HCT116 (cell line): ENCODE data around the gene PHACTR1. TPM values are rescaled to one million over a fixed set of nuclear protein-coding genes. Genes with fewer than 3 reads are reported as not detected.

Experiments
- ATAC-seq: fragments of 200-7000 bp; cut with Tn5 transposase; 2 replicates; pipeline ENCODE4 v1.9.1; 2020; ENCODE audit warnings: mild to moderate bottlenecking, moderate library complexity
- BruUV-seq: library from RNA; stranded (reverse); fragments of 400-500 nt; replicated peaks from 2 replicates; lab custom pipeline; 2021; lab: Mats Ljungman, UMichigan
- CTCF ChIA-PET: fragments of 300-600 bp; sonication (Branson Sonifier 250); formaldehyde crosslinking; loops from one replicate; lab custom pipeline; 2021; ENCODE audit warnings: antibody characterized with exemption; lab: Charles Lee
- POLR2A ChIA-PET: fragments of 300-600, 350-600 bp; sonication (Branson Sonifier 250); formaldehyde crosslinking; loops from one replicate; lab custom pipeline; 2021; ENCODE audit warnings: antibody characterized with exemption; lab: Charles Lee
- RAD21 ChIA-PET, 2 experiments: fragments of 300-600 bp; sonication (Branson Sonifier 250); formaldehyde crosslinking; loops; one replicate each; lab custom pipeline; 2023; ENCODE audit warnings: low total read pairs in 2 of 2; ENCODE audit not compliant: uncharacterized antibody in 2 of 2, unreplicated experiment in 2 of 2, low non-redundant PET in 1 of 2; lab: Charles Lee
- DNase-seq: peaks from one replicate; pipeline ENCODE4 v3.0.0-alpha.2; 2010; ENCODE audit warnings: low read depth, low spot score
- H2AFZ ChIP-seq: fragments of 200-600 bp; shearing (Covaris generic), sonication (generic); 2 replicates; pipeline ENCODE4 v1.6.1; 2017; ENCODE audit warnings: low read depth, mixed run types, mixed read lengths, antibody characterized with exemption, low read length; ENCODE audit not compliant: poor library complexity, severe bottlenecking
- H3K27ac ChIP-seq: 2 replicates; pipeline ENCODE4 v1.5.1; 2012; ENCODE audit warnings: low read depth, low read length
- H3K27me3 ChIP-seq: fragments of 200-600 bp; sonication (generic); 2 replicates; pipeline ENCODE4 v1.6.1; 2016; ENCODE audit warnings: mixed run types, low read length, mixed read lengths; ENCODE audit not compliant: insufficient read depth
- H3K36me3 ChIP-seq, 2 experiments: fragments of 200-500 bp in 1 of 2; fragments of 200-600 bp in 1 of 2; sonication (Bioruptor generic) in 1 of 2; sonication (generic) in 1 of 2; 2 replicates each; pipeline versions ENCODE4 v1.5.1 to v1.6.1; 2014 to 2016; ENCODE audit warnings: low read length in 2 of 2, inconsistent platforms in 1 of 2, mixed read lengths in 1 of 2, mixed run types in 1 of 2; ENCODE audit not compliant: insufficient read depth in 2 of 2, control insufficient read depth in 1 of 2
- H3K4me1 ChIP-seq, 2 experiments: fragments of 200-600 bp in 1 of 2; sonication (generic) in 1 of 2; 2 replicates each; pipeline versions ENCODE4 v1.5.1 to v1.6.1; 2012 to 2017; ENCODE audit warnings: low read length in 2 of 2, inconsistent platforms in 1 of 2, mild to moderate bottlenecking in 1 of 2, mixed read lengths in 1 of 2, mixed run types in 1 of 2, moderate library complexity in 1 of 2; ENCODE audit not compliant: insufficient read depth in 2 of 2, control insufficient read depth in 1 of 2
- H3K4me2 ChIP-seq: fragments of 200-600 bp; sonication (generic); 2 replicates; pipeline ENCODE4 v1.6.1; 2017; ENCODE audit warnings: mixed run types, low read length, mixed read lengths
- H3K4me3 ChIP-seq, 2 experiments: fragments of 200-600 bp in 1 of 2; sonication (generic) in 1 of 2; replicated peaks in 1 of 2; 2 replicates each; pipeline ENCODE4 v1.5.1; 2011 to 2016; ENCODE audit warnings: low read length in 2 of 2, control low read depth in 1 of 2, low read depth in 1 of 2, mild to moderate bottlenecking in 1 of 2, mixed read lengths in 1 of 2, mixed run types in 1 of 2
- H3K79me2 ChIP-seq: fragments of 200-600 bp; sonication (generic); 2 replicates; pipeline ENCODE4 v1.6.1; 2017; ENCODE audit warnings: mild to moderate bottlenecking, mixed run types, low read length, moderate library complexity, mixed read lengths; ENCODE audit not compliant: insufficient read depth
- H3K9ac ChIP-seq: fragments of 200-600 bp; sonication (generic); 2 replicates; pipeline ENCODE4 v1.6.1; 2016; ENCODE audit warnings: low read length, mixed read lengths
- H3K9me2 ChIP-seq: fragments of 200-600 bp; sonication (generic), shearing (Covaris generic); 2 replicates; pipeline ENCODE4 v1.6.1; 2017; ENCODE audit warnings: mixed run types, mild to moderate bottlenecking, moderate library complexity; ENCODE audit not compliant: insufficient read depth
- H3K9me3 ChIP-seq, 2 experiments: fragments of 200-500 bp in 1 of 2; fragments of 200-600 bp in 1 of 2; sonication (Bioruptor generic) in 1 of 2; sonication (generic) in 1 of 2; 2 replicates each; pipeline ENCODE4 v1.6.1; 2014 to 2017; ENCODE audit warnings: low read length in 2 of 2, mixed read lengths in 2 of 2, inconsistent platforms in 1 of 2, low read depth in 1 of 2, mild to moderate bottlenecking in 1 of 2, mixed run types in 1 of 2, moderate library complexity in 1 of 2; ENCODE audit not compliant: control insufficient read depth in 1 of 2, insufficient read depth in 1 of 2
- H4K20me1 ChIP-seq: fragments of 200-600 bp; sonication (generic), shearing (Covaris generic); 2 replicates; pipeline ENCODE4 v1.6.1; 2017; ENCODE audit warnings: mixed run types, mild to moderate bottlenecking, moderate library complexity; ENCODE audit not compliant: insufficient read depth
- ATF3 ChIP-seq: IDR thresholded peaks from 2 replicates; pipeline ENCODE4 v1.6.1; 2012
- CBX3 ChIP-seq: IDR thresholded peaks from 2 replicates; pipeline ENCODE4 v1.6.1; 2012; ENCODE audit warnings: low read depth
- CEBPB ChIP-seq: IDR thresholded peaks from 2 replicates; pipeline ENCODE4 v1.6.1; 2012; ENCODE audit warnings: low read depth
- ELF1 ChIP-seq: IDR thresholded peaks from 2 replicates; pipeline ENCODE4 v1.6.1; 2012; ENCODE audit warnings: low read depth, borderline replicate concordance
- FOSL1 ChIP-seq: IDR thresholded peaks from 2 replicates; pipeline ENCODE4 v1.6.1; 2012; ENCODE audit warnings: low read depth
- JUND ChIP-seq: IDR thresholded peaks from 2 replicates; pipeline ENCODE4 v1.6.1; 2012
- POLR2A ChIP-seq: IDR thresholded peaks from 2 replicates; pipeline ENCODE4 v1.7.0; 2011; ENCODE audit warnings: borderline replicate concordance; ENCODE audit not compliant: insufficient read depth, insufficient read length; ENCODE audit errors: extremely low read depth
- RAD21 ChIP-seq: IDR thresholded peaks from 2 replicates; pipeline ENCODE4 v1.6.1; 2012; ENCODE audit warnings: low read depth, mild to moderate bottlenecking
- SP1 ChIP-seq: IDR thresholded peaks from 2 replicates; pipeline ENCODE4 v1.6.1; 2012; ENCODE audit warnings: low read depth
- SRF ChIP-seq: IDR thresholded peaks from 2 replicates; pipeline ENCODE4 v1.6.1; 2012; ENCODE audit warnings: low read depth
- YY1 ChIP-seq: IDR thresholded peaks from 2 replicates; pipeline ENCODE4 v1.6.1; 2011; ENCODE audit warnings: low read length, low read depth, moderate library complexity, mild to moderate bottlenecking; ENCODE audit not compliant: insufficient replicate concordance; ENCODE audit errors: extremely low read depth
- ZNF274 ChIP-seq: fragments of 200-500 bp; sonication (Bioruptor generic); IDR thresholded peaks from 2 replicates; pipeline ENCODE4 v1.6.1; 2014; ENCODE audit warnings: mild to moderate bottlenecking, low read depth, low read length, inconsistent platforms
- intact Hi-C: fragments of 100-400 bp; cut with micrococcal nuclease; formaldehyde crosslinking; loops from 2 replicates; pipeline ENCODE4 v1.10.0; 2022
- total RNA-seq: library from RNA; stranded (reverse); gene quantifications from one replicate; pipeline ENCODE4 v1.2.1, GENCODE V29; 2021; ENCODE audit not compliant: unreplicated experiment
- TF ChIP-seq, protein P1 (sequence below): IDR thresholded peaks from 2 replicates; pipeline ENCODE4 v1.6.1; 2012; ENCODE audit warnings: low read depth
- TF ChIP-seq, protein P2 (sequence below): IDR thresholded peaks from 2 replicates; pipeline ENCODE4 v1.6.1; 2011; ENCODE audit warnings: mild to moderate bottlenecking, low read length, moderate library complexity; ENCODE audit not compliant: insufficient replicate concordance; ENCODE audit errors: extremely low read depth

The PHACTR1 gene
- total RNA-seq, 1 experiment from 2014 or later: 0.17 TPM

GRCh38 chr6:13141387-13141786, 424.8 kb downstream of the PHACTR1 start:
- ChIA-PET CTCF (no interaction called here), POLR2A (no interaction called here), RAD21 (no interaction called here)
- no peak overlapping the region for H3K4me2 ChIP-seq
- no peak for DNase-seq
- H3K27ac ChIP-seq: no peak overlapping the region
- ATAC-seq: no peak
- H3K4me3 ChIP-seq: no peak overlapping the region
- H2AFZ ChIP-seq: no peak overlapping the region
- no peak for TF ChIP-seq ZNF274
- TF ChIP-seq FOSL1: no peak
- no peak for TF ChIP-seq RAD21
- TF ChIP-seq ELF1: no peak
- TF ChIP-seq POLR2A: no peak
- TF ChIP-seq CBX3: no peak
- no peak for TF ChIP-seq YY1
- TF ChIP-seq SP1: no peak
- TF ChIP-seq, protein P1, sequence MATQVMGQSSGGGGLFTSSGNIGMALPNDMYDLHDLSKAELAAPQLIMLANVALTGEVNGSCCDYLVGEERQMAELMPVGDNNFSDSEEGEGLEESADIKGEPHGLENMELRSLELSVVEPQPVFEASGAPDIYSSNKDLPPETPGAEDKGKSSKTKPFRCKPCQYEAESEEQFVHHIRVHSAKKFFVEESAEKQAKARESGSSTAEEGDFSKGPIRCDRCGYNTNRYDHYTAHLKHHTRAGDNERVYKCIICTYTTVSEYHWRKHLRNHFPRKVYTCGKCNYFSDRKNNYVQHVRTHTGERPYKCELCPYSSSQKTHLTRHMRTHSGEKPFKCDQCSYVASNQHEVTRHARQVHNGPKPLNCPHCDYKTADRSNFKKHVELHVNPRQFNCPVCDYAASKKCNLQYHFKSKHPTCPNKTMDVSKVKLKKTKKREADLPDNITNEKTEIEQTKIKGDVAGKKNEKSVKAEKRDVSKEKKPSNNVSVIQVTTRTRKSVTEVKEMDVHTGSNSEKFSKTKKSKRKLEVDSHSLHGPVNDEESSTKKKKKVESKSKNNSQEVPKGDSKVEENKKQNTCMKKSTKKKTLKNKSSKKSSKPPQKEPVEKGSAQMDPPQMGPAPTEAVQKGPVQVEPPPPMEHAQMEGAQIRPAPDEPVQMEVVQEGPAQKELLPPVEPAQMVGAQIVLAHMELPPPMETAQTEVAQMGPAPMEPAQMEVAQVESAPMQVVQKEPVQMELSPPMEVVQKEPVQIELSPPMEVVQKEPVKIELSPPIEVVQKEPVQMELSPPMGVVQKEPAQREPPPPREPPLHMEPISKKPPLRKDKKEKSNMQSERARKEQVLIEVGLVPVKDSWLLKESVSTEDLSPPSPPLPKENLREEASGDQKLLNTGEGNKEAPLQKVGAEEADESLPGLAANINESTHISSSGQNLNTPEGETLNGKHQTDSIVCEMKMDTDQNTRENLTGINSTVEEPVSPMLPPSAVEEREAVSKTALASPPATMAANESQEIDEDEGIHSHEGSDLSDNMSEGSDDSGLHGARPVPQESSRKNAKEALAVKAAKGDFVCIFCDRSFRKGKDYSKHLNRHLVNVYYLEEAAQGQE: no peak
- no peak for TF ChIP-seq SRF
- no peak for TF ChIP-seq JUND
- TF ChIP-seq CEBPB: no peak
- TF ChIP-seq ATF3: no peak
- TF ChIP-seq, protein P2, sequence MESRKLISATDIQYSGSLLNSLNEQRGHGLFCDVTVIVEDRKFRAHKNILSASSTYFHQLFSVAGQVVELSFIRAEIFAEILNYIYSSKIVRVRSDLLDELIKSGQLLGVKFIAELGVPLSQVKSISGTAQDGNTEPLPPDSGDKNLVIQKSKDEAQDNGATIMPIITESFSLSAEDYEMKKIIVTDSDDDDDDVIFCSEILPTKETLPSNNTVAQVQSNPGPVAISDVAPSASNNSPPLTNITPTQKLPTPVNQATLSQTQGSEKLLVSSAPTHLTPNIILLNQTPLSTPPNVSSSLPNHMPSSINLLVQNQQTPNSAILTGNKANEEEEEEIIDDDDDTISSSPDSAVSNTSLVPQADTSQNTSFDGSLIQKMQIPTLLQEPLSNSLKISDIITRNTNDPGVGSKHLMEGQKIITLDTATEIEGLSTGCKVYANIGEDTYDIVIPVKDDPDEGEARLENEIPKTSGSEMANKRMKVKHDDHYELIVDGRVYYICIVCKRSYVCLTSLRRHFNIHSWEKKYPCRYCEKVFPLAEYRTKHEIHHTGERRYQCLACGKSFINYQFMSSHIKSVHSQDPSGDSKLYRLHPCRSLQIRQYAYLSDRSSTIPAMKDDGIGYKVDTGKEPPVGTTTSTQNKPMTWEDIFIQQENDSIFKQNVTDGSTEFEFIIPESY: no peak
- TF ChIP-seq, all 23 proteins: peak for 0
- Histone ChIP-seq H3K27me3 (peaks cover 43% of the 10 kb centered on the region; the same call in 1 of the 2 replicates), H3K9ac (no peak overlapping the region), H3K9me3 (no peaks in the 10 kb centered on the region), H3K4me1 (no peaks in the 10 kb centered on the region), H3K9me2 (no peaks in the 10 kb centered on the region), H3K79me2 (no peaks in the 10 kb centered on the region), H3K36me3 (no peaks in the 10 kb centered on the region), H4K20me1 (no peaks in the 10 kb centered on the region)
- BruUV-seq: no TSS peak
- intact Hi-C loops: no loop called here
